Measurements from ENCODE around the gene CBR3.

DNA sequence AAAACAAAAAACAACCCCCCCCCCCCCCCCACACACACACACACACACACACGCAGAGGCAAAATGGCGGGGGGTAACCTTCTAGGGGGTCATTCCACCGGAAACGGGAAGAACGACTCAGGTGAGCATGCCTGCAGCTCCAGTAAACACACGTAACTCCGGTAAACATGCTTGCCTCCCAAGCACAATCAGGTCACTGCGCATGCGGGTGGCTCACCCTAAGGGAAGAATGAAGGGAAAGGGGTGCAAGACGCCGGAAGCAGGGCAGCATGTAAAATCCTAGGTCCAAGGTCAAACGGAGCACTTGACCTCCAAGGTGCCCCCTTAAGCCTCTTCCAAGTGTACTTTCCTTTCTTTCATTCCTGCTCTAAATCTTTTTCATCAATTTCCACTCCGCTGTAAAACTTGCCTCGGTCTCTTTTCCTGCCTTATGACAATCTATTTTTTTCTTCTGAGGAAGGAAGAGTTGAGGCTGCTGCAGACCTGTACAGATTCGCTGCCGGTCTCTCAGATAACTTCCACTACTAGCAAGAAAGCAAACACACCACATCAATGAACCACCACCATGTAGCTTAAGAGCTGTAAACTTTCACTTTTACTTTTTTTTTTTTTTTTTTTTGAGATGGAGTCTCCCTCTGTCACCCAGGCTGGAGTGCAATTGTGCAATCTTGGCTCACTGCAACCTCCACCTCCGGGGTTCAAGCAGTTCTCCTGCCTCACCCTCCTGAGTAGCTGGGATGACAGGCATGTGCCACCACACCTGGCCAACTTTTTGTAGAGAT is 21.0 kb upstream of the CBR3 start:
- TF ChIP-seq, protein P1, sequence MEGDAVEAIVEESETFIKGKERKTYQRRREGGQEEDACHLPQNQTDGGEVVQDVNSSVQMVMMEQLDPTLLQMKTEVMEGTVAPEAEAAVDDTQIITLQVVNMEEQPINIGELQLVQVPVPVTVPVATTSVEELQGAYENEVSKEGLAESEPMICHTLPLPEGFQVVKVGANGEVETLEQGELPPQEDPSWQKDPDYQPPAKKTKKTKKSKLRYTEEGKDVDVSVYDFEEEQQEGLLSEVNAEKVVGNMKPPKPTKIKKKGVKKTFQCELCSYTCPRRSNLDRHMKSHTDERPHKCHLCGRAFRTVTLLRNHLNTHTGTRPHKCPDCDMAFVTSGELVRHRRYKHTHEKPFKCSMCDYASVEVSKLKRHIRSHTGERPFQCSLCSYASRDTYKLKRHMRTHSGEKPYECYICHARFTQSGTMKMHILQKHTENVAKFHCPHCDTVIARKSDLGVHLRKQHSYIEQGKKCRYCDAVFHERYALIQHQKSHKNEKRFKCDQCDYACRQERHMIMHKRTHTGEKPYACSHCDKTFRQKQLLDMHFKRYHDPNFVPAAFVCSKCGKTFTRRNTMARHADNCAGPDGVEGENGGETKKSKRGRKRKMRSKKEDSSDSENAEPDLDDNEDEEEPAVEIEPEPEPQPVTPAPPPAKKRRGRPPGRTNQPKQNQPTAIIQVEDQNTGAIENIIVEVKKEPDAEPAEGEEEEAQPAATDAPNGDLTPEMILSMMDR (conservative IDR thresholded peaks at IDR 0.05), result no peak
- TF ChIP-seq ZFX (IDR thresholded peaks at IDR 0.05), result no peak
